K562 (cell line): ENCODE data around the gene ATF6B. TPM values are rescaled to one million over a fixed set of nuclear protein-coding genes. Genes with fewer than 3 reads are reported as not detected.
A peak's percentile ranks its signal among the peaks of the same experiment; 100 is the strongest.

Experiments
- EGR1 ChIP-seq: fragments of 450-650 bp; conservative IDR thresholded peaks from 2 replicates; pipeline ENCODE4 v1.6.1; 2017; ENCODE audit warnings: mild to moderate bottlenecking
- MYNN ChIP-seq, 2 experiments: sonication (generic); formaldehyde crosslinking in 1 of 2; IDR thresholded peaks; 2 replicates each; pipeline versions ENCODE4 v1.5.0 to v1.6.1; 2016 to 2020; ENCODE audit warnings: antibody characterized with exemption in 1 of 2, missing genetic modification reagents in 1 of 2
- PRMT5 ChIP-seq: sonication (generic); formaldehyde crosslinking; IDR thresholded peaks from 2 replicates; pipeline ENCODE4 v1.5.0; 2020; ENCODE audit warnings: missing genetic modification reagents
- polyA plus RNA-seq, 8 experiments: library from polyadenylated mRNA; depleted of rRNA in 4 of 8; stranded (reverse) in 5 of 8; unstranded in 3 of 8; fragments of >200 nt; fragmentation: Nextera tagmentation in 2 of 8; fragmentation: Illumina TruSeq in 1 of 8; extraction: Ambion mirVana in 2 of 8; extraction: Trizol in 1 of 8; gene quantifications; 2 replicates each; pipeline versions ENCODE4 v1.2.1 to v1.2.3, GENCODE V29; 2011 to 2014; ENCODE audit warnings: inconsistent platforms in 1 of 8, missing spikeins in 1 of 8
- total RNA-seq, 7 experiments: library from RNA; depleted of rRNA in 6 of 7; stranded (reverse); fragments of >200 nt in 6 of 7; fragmentation: Illumina TruSeq in 2 of 7; extraction: Trizol in 2 of 7; gene quantifications; 2 replicates each; pipeline versions ENCODE4 v1.2.1 to v1.2.3, GENCODE V29; 2011 to 2021; ENCODE audit warnings: low replicate concordance in 1 of 7
- TF ChIP-seq, protein P1 (sequence below), 2 experiments: fragments of 450-650 bp; formaldehyde crosslinking in 1 of 2; IDR thresholded peaks; 2 replicates each; pipeline versions ENCODE4 v1.4.0 to v1.6.1; 2014 to 2020; ENCODE audit warnings: mild to moderate bottlenecking in 2 of 2, borderline replicate concordance in 1 of 2, low read depth in 1 of 2
- TF ChIP-seq, protein P2 (sequence below): fragments of 150-350 bp; conservative IDR thresholded peaks from 2 replicates; pipeline ENCODE4 v1.6.1; 2014; ENCODE audit warnings: low read length

Gene ATF6B
- total and polyA plus RNA-seq, 9 of the 15 experiments (the other 6 are each of a cell fraction or from before 2014, with no cell fraction given) = 20.7 to 131 (median 31.7) TPM

DNA sequence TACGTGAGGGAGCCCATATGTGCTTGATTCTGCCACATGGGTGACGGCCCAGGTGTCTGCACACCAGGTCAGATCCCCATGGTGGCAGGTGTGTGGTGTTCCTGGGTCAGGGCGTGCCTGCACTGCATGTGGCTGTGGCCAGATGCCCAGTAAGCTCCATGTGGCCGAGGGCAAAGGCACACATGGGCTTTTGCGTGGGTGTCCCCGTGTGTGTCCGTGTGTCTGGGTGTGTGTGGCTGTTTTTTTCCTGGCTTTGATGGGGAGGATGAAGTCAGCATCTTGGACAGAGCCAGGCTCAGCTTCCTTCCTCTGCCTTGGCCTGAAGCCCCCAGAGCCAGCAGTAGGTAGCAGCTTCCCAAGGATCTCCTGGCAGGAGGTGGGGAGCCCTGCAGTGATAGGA lies 17.4 kb downstream of the ATF6B start (continued):
- TF ChIP-seq, protein P1, sequence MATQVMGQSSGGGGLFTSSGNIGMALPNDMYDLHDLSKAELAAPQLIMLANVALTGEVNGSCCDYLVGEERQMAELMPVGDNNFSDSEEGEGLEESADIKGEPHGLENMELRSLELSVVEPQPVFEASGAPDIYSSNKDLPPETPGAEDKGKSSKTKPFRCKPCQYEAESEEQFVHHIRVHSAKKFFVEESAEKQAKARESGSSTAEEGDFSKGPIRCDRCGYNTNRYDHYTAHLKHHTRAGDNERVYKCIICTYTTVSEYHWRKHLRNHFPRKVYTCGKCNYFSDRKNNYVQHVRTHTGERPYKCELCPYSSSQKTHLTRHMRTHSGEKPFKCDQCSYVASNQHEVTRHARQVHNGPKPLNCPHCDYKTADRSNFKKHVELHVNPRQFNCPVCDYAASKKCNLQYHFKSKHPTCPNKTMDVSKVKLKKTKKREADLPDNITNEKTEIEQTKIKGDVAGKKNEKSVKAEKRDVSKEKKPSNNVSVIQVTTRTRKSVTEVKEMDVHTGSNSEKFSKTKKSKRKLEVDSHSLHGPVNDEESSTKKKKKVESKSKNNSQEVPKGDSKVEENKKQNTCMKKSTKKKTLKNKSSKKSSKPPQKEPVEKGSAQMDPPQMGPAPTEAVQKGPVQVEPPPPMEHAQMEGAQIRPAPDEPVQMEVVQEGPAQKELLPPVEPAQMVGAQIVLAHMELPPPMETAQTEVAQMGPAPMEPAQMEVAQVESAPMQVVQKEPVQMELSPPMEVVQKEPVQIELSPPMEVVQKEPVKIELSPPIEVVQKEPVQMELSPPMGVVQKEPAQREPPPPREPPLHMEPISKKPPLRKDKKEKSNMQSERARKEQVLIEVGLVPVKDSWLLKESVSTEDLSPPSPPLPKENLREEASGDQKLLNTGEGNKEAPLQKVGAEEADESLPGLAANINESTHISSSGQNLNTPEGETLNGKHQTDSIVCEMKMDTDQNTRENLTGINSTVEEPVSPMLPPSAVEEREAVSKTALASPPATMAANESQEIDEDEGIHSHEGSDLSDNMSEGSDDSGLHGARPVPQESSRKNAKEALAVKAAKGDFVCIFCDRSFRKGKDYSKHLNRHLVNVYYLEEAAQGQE (IDR thresholded peaks at IDR 0.05; ENCODE audit: borderline replicate concordance) = no peak
- TF ChIP-seq, protein P1 (CRISPR knock-in tag; IDR thresholded peaks at IDR 0.05; ENCODE audit: low read depth) = no peak
- TF ChIP-seq EGR1 (peak; percentile 62), PRMT5 (CRISPR knock-in tag) (0 out of 2 replicates have a peak, but pooled peaks have one; percentile 32), MYNN (IDR thresholded peaks at IDR 0.05) (peak; percentile 29; the same call in 1 of the 2 replicates), MYNN (CRISPR knock-in tag; IDR thresholded peaks at IDR 0.05) (no peak)
- TF ChIP-seq, protein P2, sequence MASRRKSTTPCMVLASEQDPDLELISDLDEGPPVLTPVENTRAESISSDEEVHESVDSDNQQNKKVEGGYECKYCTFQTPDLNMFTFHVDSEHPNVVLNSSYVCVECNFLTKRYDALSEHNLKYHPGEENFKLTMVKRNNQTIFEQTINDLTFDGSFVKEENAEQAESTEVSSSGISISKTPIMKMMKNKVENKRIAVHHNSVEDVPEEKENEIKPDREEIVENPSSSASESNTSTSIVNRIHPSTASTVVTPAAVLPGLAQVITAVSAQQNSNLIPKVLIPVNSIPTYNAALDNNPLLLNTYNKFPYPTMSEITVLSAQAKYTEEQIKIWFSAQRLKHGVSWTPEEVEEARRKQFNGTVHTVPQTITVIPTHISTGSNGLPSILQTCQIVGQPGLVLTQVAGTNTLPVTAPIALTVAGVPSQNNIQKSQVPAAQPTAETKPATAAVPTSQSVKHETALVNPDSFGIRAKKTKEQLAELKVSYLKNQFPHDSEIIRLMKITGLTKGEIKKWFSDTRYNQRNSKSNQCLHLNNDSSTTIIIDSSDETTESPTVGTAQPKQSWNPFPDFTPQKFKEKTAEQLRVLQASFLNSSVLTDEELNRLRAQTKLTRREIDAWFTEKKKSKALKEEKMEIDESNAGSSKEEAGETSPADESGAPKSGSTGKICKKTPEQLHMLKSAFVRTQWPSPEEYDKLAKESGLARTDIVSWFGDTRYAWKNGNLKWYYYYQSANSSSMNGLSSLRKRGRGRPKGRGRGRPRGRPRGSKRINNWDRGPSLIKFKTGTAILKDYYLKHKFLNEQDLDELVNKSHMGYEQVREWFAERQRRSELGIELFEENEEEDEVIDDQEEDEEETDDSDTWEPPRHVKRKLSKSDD = no peak
